ENCODE results near the gene NUP62. TPM values are rescaled to one million over a fixed set of nuclear protein-coding genes. Genes with fewer than 3 reads are reported as not detected.
"Not testable (repeated sequence)": the region's sequence is repeated elsewhere in the genome, so short reads cannot be mapped to it uniquely, and the experiment has no call there.

The NUP62 gene
- total RNA-seq, 1 donor from 2014 or later = 18.1 TPM

GRCh38 chr19:49951806-49952478 is 22.6 kb upstream of the NUP62 start:
- DNase-seq (ENCODE audit: low read depth in 2 of 2) = no peak

- no peak for DNase-seq (ENCODE audit: low read depth in 2 of 2)
Observed at GRCh38 chr19:49950956-49951526, 21.7 kb upstream of the NUP62 start.

GRCh38 chr19:49950590-49950948 is 21.3 kb upstream of the NUP62 start:
- no peak for DNase-seq (ENCODE audit: low read depth in 2 of 2)

- DNase-seq (ENCODE audit: low read depth in 2 of 2) = no peak
Observed at GRCh38 chr19:49949742-49950589, 20.7 kb upstream of the NUP62 start.

- no peak for DNase-seq (ENCODE audit: low read depth in 2 of 2)
Observed at GRCh38 chr19:49946415-49946814, 17.1 kb upstream of the NUP62 start.

- not testable (repeated sequence) for DNase-seq (ENCODE audit: low read depth in 2 of 2)
Observed at GRCh38 chr19:49944567-49944966, 15.3 kb upstream of the NUP62 start.

- no peak for DNase-seq (ENCODE audit: low read depth in 2 of 2)
Observed at GRCh38 chr19:49940482-49940791, 11.1 kb upstream of the NUP62 start.

- no peak for DNase-seq (ENCODE audit: low read depth in 2 of 2)
Observed at GRCh38 chr19:49939721-49940481, 10.6 kb upstream of the NUP62 start.

- DNase-seq (ENCODE audit: low read depth in 2 of 2) = no peak
Observed at GRCh38 chr19:49938662-49939061, 9.4 kb upstream of the NUP62 start.

- peak; percentile 70 to 78 for DNase-seq (ENCODE audit: low read depth in 2 of 2)
Observed at GRCh38 chr19:49937750-49938381, 8.6 kb upstream of the NUP62 start.

- no peak for DNase-seq (ENCODE audit: low read depth in 2 of 2)
Observed at GRCh38 chr19:49936549-49936948, 7.2 kb upstream of the NUP62 start.

GRCh38 chr19:49933643-49934042 is 4.3 kb upstream of the NUP62 start:
- DNase-seq (ENCODE audit: low read depth in 2 of 2) = no peak

GRCh38 chr19:49932731-49933131 is 3.4 kb upstream of the NUP62 start:
- DNase-seq (ENCODE audit: low read depth in 2 of 2) = no peak

GRCh38 chr19:49932041-49932451 is 2.7 kb upstream of the NUP62 start:
- DNase-seq (ENCODE audit: low read depth in 2 of 2) = no peak

- no peak for DNase-seq (ENCODE audit: low read depth in 2 of 2)
Observed at GRCh38 chr19:49931293-49932040, 2.2 kb upstream of the NUP62 start.

GRCh38 chr19:49930483-49931011 is 1.2 kb upstream of the NUP62 start:
- DNase-seq (ENCODE audit: low read depth in 2 of 2) = peak; percentile 26 to 58

GRCh38 chr19:49929611-49930482 is 543 bp upstream of the NUP62 start:
- peak; percentile 99 to 100 for DNase-seq (ENCODE audit: low read depth in 2 of 2)

- no peak for DNase-seq (ENCODE audit: low read depth in 2 of 2)
Observed at GRCh38 chr19:49927526-49928264, 1.6 kb downstream of the NUP62 start.

GRCh38 chr19:49926515-49926914 is 2.8 kb downstream of the NUP62 start:
- DNase-seq (ENCODE audit: low read depth in 2 of 2) = no peak

All from lung microvascular endothelial cell (primary cell).